ENCODE measurements around the gene SULT1A1.
A peak's percentile ranks its signal among the peaks of the same experiment; 100 is the strongest.

The SULT1A1 gene

GRCh38 chr16:28569968-28570752 lies 39.7 kb downstream of the SULT1A1 start (continued):
- TF ChIP-seq ZBTB10 (tag by site-specific recombination; IDR thresholded peaks at IDR 0.05): no peak
- peak; percentile 80 for TF ChIP-seq ZNF623 (tag by site-specific recombination; IDR thresholded peaks at IDR 0.05)
- no peak for TF ChIP-seq KLF1 (tag by site-specific recombination; IDR thresholded peaks at IDR 0.05)
- peak; percentile 93 for TF ChIP-seq ZNF518A (tag by site-specific recombination; conservative IDR thresholded peaks at IDR 0.05; ENCODE audit: low read depth)
- TF ChIP-seq ZNF239 (tag by site-specific recombination; IDR thresholded peaks at IDR 0.05): no peak
- peak; percentile 60 for TF ChIP-seq ZNF629 (tag by site-specific recombination; IDR thresholded peaks at IDR 0.05)
- 0 out of 2 replicates have a peak, but pooled peaks have one; percentile 35 for TF ChIP-seq ZNF530 (tag by site-specific recombination; IDR thresholded peaks at IDR 0.05; ENCODE audit: low read depth)
- TF ChIP-seq ZNF341 (tag by site-specific recombination; IDR thresholded peaks at IDR 0.05; ENCODE audit: low read depth): 0 out of 2 replicates have a peak, but pooled peaks have one; percentile 20
- TF ChIP-seq SP3 (tag by site-specific recombination; IDR thresholded peaks at IDR 0.05): peak; percentile 21; the same call in 1 of the 2 replicates
- peak; percentile 69; the same call in 1 of the 2 replicates for TF ChIP-seq ZNF292 (tag by site-specific recombination; IDR thresholded peaks at IDR 0.05; ENCODE audit: borderline replicate concordance, low read depth)
- no peak for TF ChIP-seq PRDM2 (tag by site-specific recombination; IDR thresholded peaks at IDR 0.05; ENCODE audit: borderline replicate concordance)
- TF ChIP-seq ZNF18 (tag by site-specific recombination; IDR thresholded peaks at IDR 0.05): peak; percentile 38; the same call in 1 of the 2 replicates
- TF ChIP-seq ZNF76 (tag by site-specific recombination; IDR thresholded peaks at IDR 0.05; ENCODE audit: borderline replicate concordance, low read depth): no peak
- TF ChIP-seq ZNF791 (tag by site-specific recombination; IDR thresholded peaks at IDR 0.05): 0 out of 2 replicates have a peak, but pooled peaks have one; percentile 16
- TF ChIP-seq ZNF16 (tag by site-specific recombination; IDR thresholded peaks at IDR 0.05; ENCODE audit: low read depth): no peak
- TF ChIP-seq BCL6B (tag by site-specific recombination; IDR thresholded peaks at IDR 0.05): no peak
- peak; percentile 91 for TF ChIP-seq ZNF140 (tag by site-specific recombination; IDR thresholded peaks at IDR 0.05)
- no peak for TF ChIP-seq ZNF155 (tag by site-specific recombination; IDR thresholded peaks at IDR 0.05)
- TF ChIP-seq ZNF664 (tag by site-specific recombination; IDR thresholded peaks at IDR 0.05): 0 out of 2 replicates have a peak, but pooled peaks have one; percentile 53
- TF ChIP-seq ZNF529 (tag by site-specific recombination; IDR thresholded peaks at IDR 0.05; ENCODE audit: insufficient replicate concordance): peak; percentile 42
- peak; percentile 89 for TF ChIP-seq ZNF555 (tag by site-specific recombination; conservative IDR thresholded peaks at IDR 0.05)
- TF ChIP-seq ZNF501 (tag by site-specific recombination; IDR thresholded peaks at IDR 0.05): peak; percentile 45; the same call in 1 of the 2 replicates

All from HEK293 (cell line).